MM.1S (cell line): ENCODE data around the gene COL7A1.

Experiments
- DNase-seq: peaks from one replicate; pipeline ENCODE4 v3.0.0-alpha.2; 2015
- H2AFZ ChIP-seq: fragments of 300-600 bp; sonication (generic); 2 replicates; pipeline ENCODE4 v1.6.0; 2016; ENCODE audit warnings: antibody characterized with exemption, low read length
- H3F3A ChIP-seq: fragments of 300-600 bp; sonication (generic); 2 replicates; pipeline ENCODE4 v1.6.1; 2016; ENCODE audit warnings: mild to moderate bottlenecking, antibody characterized with exemption, low read length, moderate library complexity, mixed read lengths; ENCODE audit not compliant: insufficient read depth
- H3K27ac ChIP-seq: fragments of 300-600 bp; sonication (generic); 2 replicates; pipeline ENCODE4 v1.5.1; 2016; ENCODE audit warnings: mild to moderate bottlenecking, low read length
- H3K27me3 ChIP-seq: fragments of 300-600 bp; sonication (generic); replicated peaks from 2 replicates; pipeline ENCODE4 v1.6.0; 2016; ENCODE audit warnings: low read length; ENCODE audit not compliant: insufficient read depth
- H3K36me3 ChIP-seq: fragments of 300-600 bp; sonication (generic); replicated peaks from 2 replicates; pipeline ENCODE4 v1.6.1; 2016; ENCODE audit warnings: mild to moderate bottlenecking, low read length, mixed read lengths; ENCODE audit not compliant: insufficient read depth
- H3K4me1 ChIP-seq: fragments of 300-600 bp; sonication (generic); 2 replicates; pipeline ENCODE4 v1.6.1; 2016; ENCODE audit warnings: low read length, mixed read lengths
- H3K4me2 ChIP-seq: fragments of 300-600 bp; sonication (generic); 2 replicates; pipeline ENCODE4 v1.6.0; 2016; ENCODE audit warnings: low read depth, low read length
- H3K4me3 ChIP-seq: fragments of 300-600 bp; sonication (generic); 2 replicates; pipeline ENCODE4 v1.5.1; 2016; ENCODE audit warnings: low read length, mixed read lengths
- H3K79me2 ChIP-seq: fragments of 300-600 bp; sonication (generic); 2 replicates; pipeline ENCODE4 v1.6.1; 2016; ENCODE audit warnings: mixed run types, low read length, mixed read lengths
- H3K9ac ChIP-seq: fragments of 300-600 bp; sonication (generic); 2 replicates; pipeline ENCODE4 v1.6.1; 2016; ENCODE audit warnings: low read length, mixed read lengths
- H3K9me2 ChIP-seq: fragments of 300-600 bp; sonication (generic); replicated peaks from 2 replicates; pipeline ENCODE4 v1.6.1; 2016; ENCODE audit warnings: mild to moderate bottlenecking, low read length, mixed read lengths; ENCODE audit not compliant: insufficient read depth
- H3K9me3 ChIP-seq: fragments of 300-600 bp; sonication (generic); replicated peaks from 2 replicates; pipeline ENCODE4 v1.6.1; 2016; ENCODE audit warnings: mild to moderate bottlenecking, low read length, mixed read lengths; ENCODE audit not compliant: insufficient read depth
- H4K20me1 ChIP-seq: fragments of 300-600 bp; sonication (generic); 2 replicates; pipeline ENCODE4 v1.6.1; 2016; ENCODE audit warnings: mild to moderate bottlenecking, low read length, moderate library complexity, mixed read lengths; ENCODE audit not compliant: insufficient read depth
- CTCF ChIP-seq: fragments of 300-600 bp; sonication (generic); IDR thresholded peaks from 2 replicates; pipeline ENCODE4 v1.5.1; 2016; ENCODE audit warnings: antibody characterized with exemption, low read length, mixed read lengths
- EZH2 ChIP-seq: fragments of 300-600 bp; sonication (generic); optimal IDR thresholded peaks from 2 replicates; pipeline ENCODE3; 2017; ENCODE audit warnings: low read depth, mild to moderate bottlenecking, antibody characterized with exemption, low read length, mixed read lengths
- EZH2phosphoT487 ChIP-seq: fragments of 300-600 bp; sonication (generic); IDR thresholded peaks from 2 replicates; pipeline ENCODE4 v1.6.1; 2018; ENCODE audit warnings: antibody characterized with exemption, low read length

COL7A1 gene

GRCh38 chr3:48595075-48595525 lies at the start of gene COL7A1:
TSS of gene COL7A1 (minus strand) at chr3:48595329. CDS start at chr3:48595159, 170 bp downstream.
- H3K27me3 ChIP-seq, result peaks cover 45% of the 10 kb centered on the region
- no peak for TF ChIP-seq CTCF
- no peak for TF ChIP-seq EZH2
- no peak for TF ChIP-seq EZH2phosphoT487
- no peaks in the 10 kb centered on the region for H3K9me3 ChIP-seq
- H3K9ac ChIP-seq, result no peak within 1 kb of the TSS
- no peak within 1 kb of the TSS for H3K27ac ChIP-seq
- no peak within 1 kb of the TSS for H3K4me2 ChIP-seq
- no peaks in the 10 kb centered on the region for H3K9me2 ChIP-seq
- no peak within 1 kb of the TSS for H2AFZ ChIP-seq
- no peaks in the 10 kb centered on the region for H3K4me1 ChIP-seq
- H3K36me3 ChIP-seq, result no peaks in the 10 kb centered on the region
- no peak for DNase-seq
- H3F3A ChIP-seq, result no peaks in the 10 kb centered on the region
- H4K20me1 ChIP-seq, result no peaks in the 10 kb centered on the region
- no peak within 1 kb of the TSS for H3K4me3 ChIP-seq
- no peaks in the 10 kb centered on the region for H3K79me2 ChIP-seq

- Histone ChIP-seq H3K9me3 (no peaks in the 10 kb centered on the region), H3K4me2 (no peak overlapping the region), H3K9me2 (no peaks in the 10 kb centered on the region), H3K36me3 (no peaks in the 10 kb centered on the region), H3K27me3 (peaks cover 19% of the 10 kb centered on the region), H3K79me2 (no peaks in the 10 kb centered on the region), H3F3A (no peaks in the 10 kb centered on the region), H4K20me1 (no peaks in the 10 kb centered on the region), H3K9ac (no peak overlapping the region), H3K4me3 (no peak overlapping the region), H3K4me1 (no peaks in the 10 kb centered on the region), H2AFZ (no peak overlapping the region), H3K27ac (no peak overlapping the region)
- DNase-seq, result no peak
- no peak for TF ChIP-seq EZH2phosphoT487
- TF ChIP-seq EZH2, result no peak
- TF ChIP-seq CTCF, result no peak
Measured at GRCh38 chr3:48642605-48643004, 47.5 kb upstream of the COL7A1 start.

- Histone ChIP-seq H3K9ac (no peak overlapping the region), H3K36me3 (no peaks in the 10 kb centered on the region), H3K4me1 (0 out of 2 replicates have a peak, but pooled peaks cover 3% of the 10 kb centered on the region), H4K20me1 (no peaks in the 10 kb centered on the region), H3K4me3 (no peak overlapping the region), H2AFZ (no peak overlapping the region), H3F3A (no peaks in the 10 kb centered on the region), H3K9me2 (no peaks in the 10 kb centered on the region), H3K79me2 (no peaks in the 10 kb centered on the region), H3K27ac (no peak overlapping the region), H3K27me3 (peaks cover 19% of the 10 kb centered on the region), H3K4me2 (no peak overlapping the region), H3K9me3 (no peaks in the 10 kb centered on the region)
- no peak for TF ChIP-seq EZH2phosphoT487
- no peak for TF ChIP-seq CTCF
- TF ChIP-seq EZH2, result no peak
- no peak for DNase-seq
Measured at GRCh38 chr3:48641396-48641795, 46.3 kb upstream of the COL7A1 start.
